ENCODE results near the gene PIP5K1B.

The PIP5K1B gene

DNA sequence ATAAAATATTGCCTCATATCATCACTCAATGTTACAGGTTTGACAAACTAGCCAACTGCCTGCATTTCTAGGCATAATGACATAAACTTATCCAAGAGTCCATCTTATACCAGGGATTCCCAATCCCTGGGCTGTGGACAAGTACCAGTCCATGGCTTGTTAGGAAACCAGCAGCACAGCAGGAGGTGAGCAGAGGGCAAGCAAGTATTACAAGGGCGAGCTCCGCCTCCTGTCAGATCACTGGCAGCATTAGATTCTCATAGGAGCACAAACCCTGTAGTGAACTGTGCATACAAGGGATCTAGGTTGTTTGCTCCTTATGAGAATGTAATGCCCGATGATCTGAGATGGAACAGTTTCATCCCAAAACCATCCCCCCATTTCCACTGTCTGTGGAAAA is 164.0 kb downstream of the PIP5K1B start:
- peak; percentile 74 for DNase-seq

DNA sequence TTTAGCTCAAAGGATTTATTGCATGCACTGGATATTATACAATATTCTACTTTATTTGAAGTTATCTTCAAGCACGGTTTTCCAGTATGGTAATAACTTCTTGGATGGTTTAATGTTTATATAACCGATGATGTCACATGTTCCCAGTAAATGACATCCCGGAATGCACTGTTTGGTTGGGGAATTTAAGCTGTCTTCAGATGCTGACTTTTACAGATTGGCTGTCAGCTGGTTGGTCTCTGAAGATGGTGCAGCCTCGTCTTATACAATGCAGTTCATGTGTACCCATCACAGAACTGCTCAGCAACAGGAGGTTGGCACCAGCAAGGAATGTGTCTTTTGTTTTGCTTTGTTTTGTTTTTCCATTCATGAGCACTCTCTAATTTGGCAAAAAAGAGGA is 165.0 kb downstream of the PIP5K1B start:
- peak; percentile 28 for DNase-seq

DNA sequence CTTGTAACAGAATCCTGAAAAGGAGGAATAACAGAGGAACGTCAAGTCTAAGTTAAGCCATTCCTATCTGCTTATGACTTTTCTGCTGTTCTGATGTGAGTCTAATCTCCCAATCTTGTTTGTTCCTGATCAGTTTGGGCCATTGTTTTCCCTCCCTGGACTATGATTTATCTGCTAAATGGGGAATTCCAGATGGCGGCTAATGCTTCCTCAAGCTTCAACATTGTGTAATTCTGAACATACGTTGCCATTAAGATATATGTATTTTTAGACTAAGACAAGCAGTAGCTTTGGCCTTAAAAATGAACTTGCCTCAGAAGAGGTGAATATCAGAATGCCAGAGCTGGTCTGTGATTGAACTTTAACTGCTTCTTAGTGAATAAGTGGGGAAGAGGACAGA is 166.2 kb downstream of the PIP5K1B start:
- DNase-seq = no peak

GRCh38 chr9:68872026-68872501 is 167.0 kb downstream of the PIP5K1B start:
- DNase-seq = peak; percentile 92

- DNase-seq = no peak
Measured at GRCh38 chr9:68873179-68873578, 168.1 kb downstream of the PIP5K1B start.

DNA sequence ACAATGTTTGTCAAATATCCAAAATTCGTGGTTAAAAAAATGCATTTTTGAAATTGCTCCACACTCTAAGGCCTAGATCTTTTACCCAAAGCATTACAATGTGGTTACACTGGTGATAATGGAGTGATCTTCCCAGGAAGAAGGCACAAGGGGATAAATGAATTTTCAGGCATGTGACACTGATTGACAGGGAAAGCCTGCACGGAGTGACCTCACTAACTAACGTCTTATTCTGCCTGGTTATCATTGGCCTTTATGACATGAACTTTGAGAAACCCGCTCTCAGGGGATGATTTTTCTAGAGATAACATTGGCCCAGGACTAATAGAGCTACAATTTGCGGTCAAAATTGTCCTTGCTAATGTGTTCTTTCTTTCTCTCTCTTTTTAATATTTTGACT is 171.2 kb downstream of the PIP5K1B start:
- peak; percentile 68 for DNase-seq

DNA sequence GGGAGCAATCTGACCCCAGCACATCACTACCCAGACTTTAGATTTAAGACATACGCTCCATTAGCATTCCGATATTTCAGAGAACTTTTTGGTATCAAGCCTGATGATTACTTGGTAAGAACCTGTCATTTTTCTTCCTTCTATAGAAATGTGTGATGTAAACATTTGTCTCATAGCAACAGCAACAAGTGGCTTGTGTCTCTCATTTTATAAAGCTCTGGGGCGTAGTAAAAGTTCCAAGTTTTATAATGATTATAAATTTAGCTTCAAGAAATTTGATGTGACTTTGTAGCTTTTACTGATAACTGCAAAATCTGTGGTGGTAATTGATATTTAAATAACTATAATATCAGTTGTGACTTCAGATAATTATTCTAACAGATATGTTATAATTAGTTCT is 171.6 kb downstream of the PIP5K1B start:
- DNase-seq = peak; percentile 52

DNA sequence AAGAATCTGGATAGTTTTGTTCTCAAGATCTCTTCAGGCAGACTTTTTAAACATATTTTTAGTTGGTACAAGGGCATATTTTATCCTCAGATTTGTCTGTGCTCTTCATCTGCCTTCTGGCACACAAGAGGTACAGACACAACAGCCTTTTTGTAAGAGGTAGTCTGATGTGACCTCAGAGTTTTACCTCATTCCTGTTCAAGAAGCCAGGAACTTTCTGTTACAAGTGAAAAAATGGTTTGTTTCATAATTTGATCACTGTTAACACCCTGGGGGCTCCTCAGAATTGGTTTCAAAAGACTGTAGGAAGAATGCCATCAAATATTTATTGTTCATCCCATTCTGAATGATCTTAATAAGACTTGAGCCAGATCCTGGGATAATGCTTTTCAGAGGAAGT is 172.2 kb downstream of the PIP5K1B start:
- DNase-seq = no peak

DNA sequence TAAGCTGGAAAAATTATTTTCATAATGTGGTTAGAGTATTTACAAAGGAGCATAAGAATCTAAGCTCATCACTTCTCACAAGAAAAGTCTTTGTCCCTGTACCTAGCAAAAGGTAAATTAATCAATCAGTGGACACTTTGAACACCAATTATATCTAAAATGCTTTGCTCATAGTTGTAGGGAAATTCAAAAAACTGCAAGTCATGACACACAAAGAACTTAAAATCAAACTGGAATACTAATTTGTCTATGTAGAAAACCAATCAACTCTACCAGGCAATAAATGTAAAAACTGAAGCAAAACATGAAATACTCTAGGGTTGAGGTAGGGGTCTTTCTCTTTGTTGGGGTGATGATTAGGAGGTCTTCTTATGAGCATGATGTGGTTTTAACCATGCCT is 173.4 kb downstream of the PIP5K1B start:
- DNase-seq = no peak

- no peak for DNase-seq
Measured at GRCh38 chr9:68883224-68883623, 178.2 kb downstream of the PIP5K1B start.

DNA sequence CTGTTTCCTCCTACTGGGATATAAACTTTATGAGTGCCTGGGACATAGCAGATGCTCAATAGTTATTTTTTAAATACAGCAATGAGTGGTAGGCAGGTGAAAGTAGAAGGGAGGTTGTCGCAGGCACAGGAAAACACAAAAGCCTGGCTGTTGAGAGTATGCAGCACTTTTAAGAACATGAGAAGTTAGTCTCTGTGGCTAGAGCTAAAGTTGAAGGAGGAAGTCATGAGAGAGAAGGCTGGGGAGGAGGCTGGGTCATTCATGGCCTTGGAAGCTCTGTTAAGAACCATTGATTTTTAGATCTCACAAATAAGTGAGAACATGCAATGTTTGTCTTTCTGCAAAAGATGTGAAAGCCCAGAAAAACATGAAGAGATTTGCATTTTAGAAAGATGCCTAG is 182.2 kb downstream of the PIP5K1B start:
- no peak for DNase-seq

DNA sequence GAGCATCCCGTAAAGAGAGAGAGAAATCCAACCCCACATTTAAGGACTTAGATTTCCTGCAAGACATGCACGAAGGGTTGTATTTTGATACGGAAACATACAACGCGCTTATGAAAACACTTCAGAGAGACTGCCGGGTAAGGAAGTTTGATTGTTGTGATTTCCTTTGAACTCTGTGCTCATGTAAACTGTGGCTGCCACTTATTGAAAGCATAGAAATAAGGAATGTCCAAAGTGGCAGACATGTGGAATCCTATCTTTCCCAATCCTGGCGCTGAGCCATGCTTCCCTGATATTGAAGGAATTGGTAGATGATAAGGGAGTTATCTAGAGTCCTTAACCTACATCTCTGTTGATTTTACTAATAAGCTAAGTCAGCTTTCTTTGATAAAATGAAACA is 189.5 kb downstream of the PIP5K1B start:
- DNase-seq = no peak

GRCh38 chr9:68895741-68896478 is 190.9 kb downstream of the PIP5K1B start:
- DNase-seq = no peak

- DNase-seq = peak; percentile 48
Measured at GRCh38 chr9:68896486-68896885, 191.4 kb downstream of the PIP5K1B start.

DNA sequence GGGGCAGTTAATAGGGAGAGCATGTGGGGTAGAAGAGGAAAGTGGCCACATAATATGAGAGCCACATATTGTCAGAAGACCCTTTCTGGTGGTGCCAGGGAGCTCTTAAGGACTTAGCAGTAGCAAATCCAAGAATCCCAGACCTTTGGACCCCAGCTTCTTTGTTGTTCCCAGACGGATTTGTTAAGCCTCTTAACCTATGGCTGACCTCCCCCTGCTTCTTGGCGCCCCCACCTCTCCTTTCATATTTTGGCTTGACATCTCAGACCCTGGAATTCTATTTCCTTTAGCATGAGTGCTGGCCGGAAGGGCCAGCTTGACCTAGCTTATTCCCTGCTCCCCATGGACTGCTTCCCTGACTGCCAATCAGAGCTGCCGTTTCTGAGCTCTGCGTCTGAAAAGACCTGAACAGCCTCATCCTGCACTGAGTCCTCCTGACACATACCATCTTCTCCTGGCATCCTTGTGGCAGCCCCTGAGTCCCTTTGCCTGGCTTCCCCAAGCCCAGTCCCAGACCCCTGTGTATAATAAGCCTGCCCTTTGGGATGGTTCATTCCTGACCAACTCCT is 192.6 kb downstream of the PIP5K1B start:
- DNase-seq = peak; percentile 57

- DNase-seq = no peak
Measured at GRCh38 chr9:68898781-68899439, 193.9 kb downstream of the PIP5K1B start.

GRCh38 chr9:68904454-68904853 is 199.4 kb downstream of the PIP5K1B start:
- DNase-seq = no peak

GRCh38 chr9:68905129-68905528 is 200.1 kb downstream of the PIP5K1B start:
- no peak for DNase-seq

DNA sequence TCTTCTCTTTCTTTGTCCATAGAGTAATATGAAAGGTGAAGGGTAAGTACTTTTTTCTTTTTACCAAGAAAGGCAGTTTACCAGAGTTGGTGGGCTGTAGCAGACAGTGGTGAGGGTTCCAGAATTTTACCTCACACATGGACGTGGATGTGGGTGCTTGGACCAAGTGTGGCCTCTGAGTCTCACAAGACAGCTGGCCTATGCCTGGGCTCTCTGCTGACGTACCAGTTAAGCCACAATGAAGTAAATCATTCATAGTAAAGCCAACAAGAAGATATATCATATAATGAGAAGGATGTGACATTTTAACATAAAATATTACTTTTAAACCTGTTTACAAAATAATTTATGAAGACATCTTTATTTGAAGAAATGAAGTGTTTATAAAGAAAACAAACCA is 202.9 kb downstream of the PIP5K1B start:
- DNase-seq = no peak

DNA sequence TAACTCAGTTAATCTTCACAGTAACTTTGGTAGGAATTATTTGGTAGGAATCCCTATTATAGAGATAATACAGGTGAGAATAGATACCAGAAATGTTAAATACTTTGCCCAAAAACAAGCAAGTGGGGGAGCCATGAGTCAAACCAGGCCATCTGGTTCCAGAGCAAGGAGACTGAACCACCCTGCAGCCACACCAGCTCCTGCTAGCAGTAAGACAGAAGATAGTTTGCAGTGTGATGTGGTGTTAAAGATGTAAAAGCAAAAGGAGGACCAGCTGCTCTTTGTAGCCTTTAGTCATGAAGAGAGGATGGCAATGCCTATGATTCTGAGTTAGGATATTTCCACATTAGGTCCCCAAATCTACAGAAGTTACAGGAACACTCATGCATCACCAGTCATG is 207.5 kb downstream of the PIP5K1B start:
- DNase-seq = no peak

DNA sequence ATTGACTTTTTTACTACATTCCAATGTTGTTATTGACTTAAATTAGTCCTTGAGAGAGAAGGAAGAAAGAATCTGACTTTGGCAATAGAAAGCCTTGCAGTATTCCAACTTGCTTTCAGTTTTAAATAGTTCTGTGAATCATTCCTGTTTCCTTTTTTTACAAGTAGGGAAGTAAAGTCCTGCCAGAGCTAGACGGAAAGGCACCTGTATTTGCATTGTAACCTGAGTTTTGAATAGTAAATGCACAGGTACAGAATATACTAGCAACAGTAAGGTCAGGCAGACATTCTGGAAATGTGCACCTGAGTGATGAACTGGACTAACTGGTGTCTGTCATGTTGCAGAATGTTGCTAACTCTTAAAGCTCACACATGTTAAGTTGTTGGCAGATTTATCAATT is 208.0 kb downstream of the PIP5K1B start:
- DNase-seq = no peak

GRCh38 chr9:68914751-68915150 is 209.7 kb downstream of the PIP5K1B start:
- DNase-seq = no peak

DNA sequence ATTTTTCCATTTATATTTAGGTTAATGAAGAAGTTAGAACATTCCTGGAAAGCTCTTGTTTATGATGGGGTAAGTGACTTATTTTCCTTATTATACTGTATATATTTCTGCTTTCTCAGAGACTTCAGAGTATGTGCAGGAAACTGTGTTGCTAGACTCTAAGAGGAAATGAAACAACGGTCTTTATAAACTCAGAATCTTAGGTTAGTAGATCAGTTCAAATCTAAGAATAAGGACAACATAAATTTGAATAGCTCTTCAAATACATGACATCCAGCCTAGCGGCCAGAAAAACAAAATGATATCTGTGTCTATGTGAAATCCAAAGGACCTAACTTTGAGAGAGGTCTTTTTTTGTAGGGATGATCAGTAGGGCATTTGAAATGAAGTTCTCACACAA is 214.6 kb downstream of the PIP5K1B start:
- no peak for DNase-seq

- no peak for DNase-seq
Measured at GRCh38 chr9:68920921-68921320, 215.9 kb downstream of the PIP5K1B start.

All from eye (tissue), 1 donor.